COLO829 (cell line): ENCODE data around the gene TLDC2.
"Not testable (repeated sequence)": the region's sequence is repeated elsewhere in the genome, so short reads cannot be mapped to it uniquely, and the experiment has no call there.

Experiments
- DNase-seq: peaks from one replicate; pipeline ENCODE4 v3.0.0; 2012; ENCODE audit warnings: low spot score

The TLDC2 gene

GRCh38 chr20:36871640-36872570 is 4.0 kb upstream of the TLDC2 start:
- DNase-seq = no peak

GRCh38 chr20:36872852-36873251 is 3.1 kb upstream of the TLDC2 start:
- no peak for DNase-seq

- no peak for DNase-seq
Observed at GRCh38 chr20:36873498-36874189, 2.3 kb upstream of the TLDC2 start.

- DNase-seq = not testable (repeated sequence)
Observed at GRCh38 chr20:36875093-36875492, 845 bp upstream of the TLDC2 start.

- DNase-seq = no peak
Observed at GRCh38 chr20:36876473-36876833, 515 bp downstream of the TLDC2 start.

- no peak for DNase-seq
Observed at GRCh38 chr20:36878941-36879340, 3.0 kb downstream of the TLDC2 start.

- no peak for DNase-seq
Observed at GRCh38 chr20:36880741-36881250, 4.9 kb downstream of the TLDC2 start.

GRCh38 chr20:36881331-36881730 is 5.4 kb downstream of the TLDC2 start:
- DNase-seq = no peak

- DNase-seq = peak; percentile 38
Observed at GRCh38 chr20:36881888-36882287, 6.0 kb downstream of the TLDC2 start.

GRCh38 chr20:36883977-36884535 is 8.1 kb downstream of the TLDC2 start:
- DNase-seq = no peak

GRCh38 chr20:36885356-36885755 is 9.4 kb downstream of the TLDC2 start:
- DNase-seq = no peak

- peak; percentile 93 for DNase-seq
Observed at GRCh38 chr20:36886859-36887751, 11.2 kb downstream of the TLDC2 start.

- DNase-seq = no peak
Observed at GRCh38 chr20:36887752-36888090, 11.8 kb downstream of the TLDC2 start.

- no peak for DNase-seq
Observed at GRCh38 chr20:36888880-36889516, 13.1 kb downstream of the TLDC2 start.

GRCh38 chr20:36890586-36890985 is 14.6 kb downstream of the TLDC2 start:
- no peak for DNase-seq

GRCh38 chr20:36891211-36891610 is 15.3 kb downstream of the TLDC2 start:
- no peak for DNase-seq

- no peak for DNase-seq
Observed at GRCh38 chr20:36893801-36894200, 17.9 kb downstream of the TLDC2 start.

GRCh38 chr20:36895036-36895435 is 19.1 kb downstream of the TLDC2 start:
- DNase-seq = no peak

GRCh38 chr20:36904690-36905089 is 28.8 kb downstream of the TLDC2 start:
- DNase-seq = no peak

GRCh38 chr20:36905566-36905965 is 29.6 kb downstream of the TLDC2 start:
- not testable (repeated sequence) for DNase-seq

- not testable (repeated sequence) for DNase-seq
Observed at GRCh38 chr20:36906086-36906485, 30.1 kb downstream of the TLDC2 start.
